Ectodermal cell (in vitro differentiated cells): ENCODE measurements around the gene CEP83.
"Not testable (repeated sequence)": the region's sequence is repeated elsewhere in the genome, so short reads cannot be mapped to it uniquely, and the experiment has no call there.

Experiments
- H3K27ac ChIP-seq: 2 replicates; pipeline ENCODE4 v1.7.0; 2013; ENCODE audit warnings: mild to moderate bottlenecking, low read depth, low read length; ENCODE audit not compliant: insufficient read depth, poor library complexity, severe bottlenecking
- H3K27me3 ChIP-seq: 2 replicates; pipeline ENCODE4 v1.7.0; 2013; ENCODE audit warnings: mild to moderate bottlenecking, low read length; ENCODE audit not compliant: insufficient read depth, control insufficient read depth, poor library complexity, severe bottlenecking
- H3K36me3 ChIP-seq: one replicate; pipeline ENCODE4 v1.7.0; 2013; ENCODE audit warnings: low read length; ENCODE audit not compliant: control insufficient read depth, insufficient read depth
- H3K4me1 ChIP-seq: one replicate; pipeline ENCODE4 v1.7.0; 2013; ENCODE audit warnings: low read length; ENCODE audit not compliant: control insufficient read depth, insufficient read depth
- H3K4me3 ChIP-seq: 2 replicates; pipeline ENCODE4 v1.7.0; 2013; ENCODE audit warnings: low read depth, low read length, control low read depth; ENCODE audit not compliant: insufficient read depth
- H3K9me3 ChIP-seq: 2 replicates; pipeline ENCODE4 v1.7.0; 2013; ENCODE audit warnings: mild to moderate bottlenecking, low read length, moderate library complexity; ENCODE audit not compliant: control insufficient read depth
- WGBS, 2 experiments: methylation state at CpG; one replicate each; pipeline ENCODE4 v1.1.7; 2013; ENCODE audit warnings: missing lambda C conversion rate in 2 of 2; 5-methylcytosine and 5-hydroxymethylcytosine counted together

Gene CEP83

GRCh38 chr12:94491489-94491888 lies 31.8 kb upstream of the CEP83 start:
- Histone ChIP-seq H3K4me1 (no peaks in the 10 kb centered on the region), H3K27ac (no peak overlapping the region), H3K9me3 (no peaks in the 10 kb centered on the region), H3K4me3 (no peak overlapping the region), H3K36me3 (no peaks in the 10 kb centered on the region), H3K27me3 (no peaks in the 10 kb centered on the region)
- WGBS, 2 experiments: 83 to 100% methylated on average over 1 to 2 of the region's 2 CpGs

- Histone ChIP-seq H3K9me3 (no peaks in the 10 kb centered on the region), H3K36me3 (no peaks in the 10 kb centered on the region), H3K27me3 (no peaks in the 10 kb centered on the region), H3K27ac (no peak overlapping the region), H3K4me3 (no peak overlapping the region), H3K4me1 (no peaks in the 10 kb centered on the region)
- 71 to 75% methylated on average over 1 of the region's 2 CpGs for WGBS, 2 experiments
These were observed 28.8 kb upstream of the CEP83 start for GRCh38 chr12:94488463-94488862.

DNA sequence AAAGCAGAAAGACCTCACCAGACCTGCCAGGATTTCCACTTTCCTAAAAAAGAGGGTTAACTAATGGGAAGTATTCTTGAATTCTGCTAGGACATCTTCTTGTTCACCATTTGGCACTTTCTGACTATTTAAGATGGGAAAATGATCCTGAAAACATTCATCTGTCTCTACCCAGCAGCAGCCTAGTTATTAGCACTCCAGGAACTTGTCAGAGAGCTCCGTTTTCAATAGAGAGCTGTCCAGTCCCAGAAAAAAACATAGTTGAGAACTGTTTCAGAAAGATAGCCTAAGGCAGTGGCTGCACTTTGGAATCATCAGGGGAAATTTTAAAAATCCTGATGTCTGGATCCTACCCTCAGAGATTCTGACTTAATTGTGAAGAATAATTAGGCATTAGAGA lies 22.1 kb upstream of the CEP83 start:
- Histone ChIP-seq H3K9me3 (no peaks in the 10 kb centered on the region), H3K4me1 (no peaks in the 10 kb centered on the region), H3K27me3 (no peaks in the 10 kb centered on the region), H3K27ac (no peak overlapping the region), H3K4me3 (no peak overlapping the region), H3K36me3 (no peaks in the 10 kb centered on the region)
- WGBS, 2 experiments: 79 to 89% methylated on average over 1 of the region's 1 CpG

DNA sequence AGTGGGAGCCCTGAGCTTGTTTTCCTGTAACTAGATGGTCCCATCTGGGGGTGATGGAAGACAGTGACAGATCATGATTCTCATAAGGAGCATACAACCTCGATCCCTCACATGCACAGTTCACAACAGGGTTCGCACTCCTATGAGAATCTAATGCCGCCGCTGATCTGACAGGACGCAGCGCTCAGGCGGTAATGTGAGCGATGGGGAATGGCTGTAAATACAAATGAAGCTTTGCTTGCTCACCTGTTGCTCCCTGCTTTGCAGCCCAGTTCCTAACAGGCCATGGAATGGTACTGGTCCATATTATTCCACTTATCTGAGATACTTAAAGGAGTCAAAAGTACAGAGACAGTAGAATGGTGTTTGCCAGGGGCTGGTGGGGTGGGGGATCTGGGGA lies 9.9 kb upstream of the CEP83 start:
- no peak overlapping the region for H3K4me3 ChIP-seq
- H3K36me3 ChIP-seq: no peaks in the 10 kb centered on the region
- H3K27ac ChIP-seq: no peak overlapping the region
- H3K9me3 ChIP-seq: no peaks in the 10 kb centered on the region
- 91 to 95% methylated on average over 8 of the region's 8 CpGs for WGBS, 2 experiments
- no peaks in the 10 kb centered on the region for H3K4me1 ChIP-seq
- no peaks in the 10 kb centered on the region for H3K27me3 ChIP-seq

- WGBS, 2 experiments: 56 to 62% methylated on average over 6 of the region's 6 CpGs
- no peaks in the 10 kb centered on the region for H3K4me1 ChIP-seq
- no peaks in the 10 kb centered on the region for H3K9me3 ChIP-seq
- H3K36me3 ChIP-seq: no peaks in the 10 kb centered on the region
- H3K27me3 ChIP-seq: no peaks in the 10 kb centered on the region
- no peak overlapping the region for H3K27ac ChIP-seq
- peak overlapping the region; percentile 69 for H3K4me3 ChIP-seq
These were observed 921 bp upstream of the CEP83 start for GRCh38 chr12:94460616-94460959.

DNA sequence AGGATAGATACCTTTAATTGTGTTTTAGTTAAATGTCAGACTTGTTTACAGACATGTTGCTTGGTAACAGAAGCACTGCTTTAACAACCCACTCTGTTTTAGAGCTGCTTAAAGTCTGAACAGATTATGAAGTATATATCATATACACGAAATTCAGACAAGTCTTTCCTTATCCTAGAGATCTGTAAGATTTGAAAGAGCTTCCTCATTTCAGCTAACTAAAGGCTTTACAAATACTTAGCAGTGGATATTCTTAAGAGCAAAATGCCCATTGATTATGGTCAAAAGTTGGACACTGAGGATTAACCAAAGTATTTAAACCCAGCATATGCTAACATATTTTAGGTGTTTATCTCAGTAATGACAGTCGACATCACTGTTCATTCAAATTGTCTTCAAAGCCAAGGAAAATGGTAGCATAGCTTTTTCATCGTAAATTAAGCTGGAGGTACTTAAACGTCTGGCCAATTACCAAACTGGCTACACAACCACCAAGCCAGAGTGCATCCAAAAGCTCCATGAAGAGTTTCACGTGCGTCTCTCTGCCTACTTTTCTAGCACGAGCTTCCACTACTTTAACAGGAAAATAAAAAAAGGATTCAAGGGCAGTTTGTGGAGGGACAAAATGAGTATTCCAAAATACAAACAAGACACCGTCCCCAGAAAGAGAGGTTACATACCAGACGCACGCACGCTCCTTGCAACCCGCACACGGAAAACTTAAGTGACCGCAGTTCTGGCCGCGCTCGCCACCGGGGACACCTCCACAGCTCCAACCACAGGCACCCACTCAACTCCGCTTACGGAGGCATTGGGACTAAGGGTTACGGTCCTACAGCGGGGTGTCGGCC lies 565 bp downstream of the CEP83 start:
- peak overlapping the region; percentile 20 for H3K27ac ChIP-seq
- H3K4me1 ChIP-seq: no peaks in the 10 kb centered on the region
- peak overlapping the region; percentile 69 for H3K4me3 ChIP-seq
- H3K27me3 ChIP-seq: no peaks in the 10 kb centered on the region
- 1 to 4% methylated on average over 22 to 23 of the region's 23 CpGs for WGBS, 2 experiments
- no peaks in the 10 kb centered on the region for H3K9me3 ChIP-seq
- H3K36me3 ChIP-seq: no peaks in the 10 kb centered on the region

DNA sequence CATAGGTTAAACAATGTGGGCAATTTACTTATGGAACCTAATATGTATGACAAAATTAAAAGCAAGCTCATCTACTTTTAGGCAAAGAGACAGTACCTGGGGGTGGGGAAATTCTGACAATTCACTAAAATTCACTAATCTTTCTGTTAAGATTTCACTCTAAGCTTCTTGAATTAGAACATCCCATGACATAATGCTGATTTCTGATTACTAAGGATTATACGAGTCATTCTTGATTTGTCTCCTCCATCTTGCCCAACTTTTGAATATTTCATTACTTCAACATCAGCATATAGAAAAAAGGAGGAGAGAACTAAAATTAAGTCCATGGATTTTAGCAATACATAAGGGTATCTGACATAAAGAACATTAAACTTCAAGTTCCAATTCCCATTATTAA lies 2.4 kb downstream of the CEP83 start:
- H3K9me3 ChIP-seq: no peaks in the 10 kb centered on the region
- no peaks in the 10 kb centered on the region for H3K27me3 ChIP-seq
- H3K4me3 ChIP-seq: no peak overlapping the region
- H3K27ac ChIP-seq: no peak overlapping the region
- no peaks in the 10 kb centered on the region for H3K36me3 ChIP-seq
- H3K4me1 ChIP-seq: no peaks in the 10 kb centered on the region
- WGBS, 2 experiments: 100% methylated on average over 1 of the region's 1 CpG; no CpG with 5 or more reads in 1 of the 2 experiments

- not testable (repeated sequence) for H3K9me3 ChIP-seq, H3K4me3 ChIP-seq, H3K4me1 ChIP-seq, H3K27me3 ChIP-seq, H3K36me3 ChIP-seq, H3K27ac ChIP-seq
- WGBS, 2 experiments: 89 to 91% methylated on average over 7 of the region's 7 CpGs
These were observed 5.3 kb downstream of the CEP83 start for GRCh38 chr12:94454318-94454717.

GRCh38 chr12:94445662-94446061 lies 14.0 kb downstream of the CEP83 start:
- Histone ChIP-seq H3K4me1 (no peaks in the 10 kb centered on the region), H3K27me3 (no peaks in the 10 kb centered on the region), H3K27ac (no peak overlapping the region), H3K36me3 (no peaks in the 10 kb centered on the region), H3K9me3 (no peaks in the 10 kb centered on the region), H3K4me3 (no peak overlapping the region)
- 89 to 100% methylated on average over 1 of the region's 1 CpG for WGBS, 2 experiments

- Histone ChIP-seq H3K9me3 (no peaks in the 10 kb centered on the region), H3K27me3 (no peaks in the 10 kb centered on the region)
- 94 to 100% methylated on average over 1 of the region's 1 CpG for WGBS, 2 experiments
These were observed 22.4 kb downstream of the CEP83 start for GRCh38 chr12:94437303-94437702.

More at GRCh38 chr12:94437303-94437702, 22.4 kb downstream of the CEP83 start:
- Histone ChIP-seq H3K4me3 (no peak overlapping the region), H3K36me3 (no peaks in the 10 kb centered on the region), H3K4me1 (peaks cover 6% of the 10 kb centered on the region), H3K27ac (no peak overlapping the region)
